ENCODE data around the gene SNAI1.

The SNAI1 gene

DNA sequence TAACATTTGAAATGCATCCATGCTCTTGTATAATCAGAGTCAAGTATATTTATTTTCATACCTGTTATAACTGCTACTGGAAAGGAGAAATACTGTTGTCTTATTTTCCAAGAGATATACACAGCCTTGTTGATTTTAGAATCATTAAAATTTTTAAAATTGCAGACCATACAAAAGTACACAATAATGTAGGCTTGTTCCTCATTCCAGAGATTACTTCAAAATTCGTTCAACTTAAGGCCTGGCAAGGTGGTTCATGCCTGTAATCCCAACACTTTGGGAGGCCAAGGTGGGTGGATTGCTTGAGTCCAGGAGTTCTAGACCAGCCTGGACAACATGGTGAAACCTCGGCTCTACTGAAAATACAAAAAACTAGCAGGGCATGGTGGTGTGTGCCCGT lies 40.5 kb upstream of the SNAI1 start:
- TF ChIP-seq, protein P1, sequence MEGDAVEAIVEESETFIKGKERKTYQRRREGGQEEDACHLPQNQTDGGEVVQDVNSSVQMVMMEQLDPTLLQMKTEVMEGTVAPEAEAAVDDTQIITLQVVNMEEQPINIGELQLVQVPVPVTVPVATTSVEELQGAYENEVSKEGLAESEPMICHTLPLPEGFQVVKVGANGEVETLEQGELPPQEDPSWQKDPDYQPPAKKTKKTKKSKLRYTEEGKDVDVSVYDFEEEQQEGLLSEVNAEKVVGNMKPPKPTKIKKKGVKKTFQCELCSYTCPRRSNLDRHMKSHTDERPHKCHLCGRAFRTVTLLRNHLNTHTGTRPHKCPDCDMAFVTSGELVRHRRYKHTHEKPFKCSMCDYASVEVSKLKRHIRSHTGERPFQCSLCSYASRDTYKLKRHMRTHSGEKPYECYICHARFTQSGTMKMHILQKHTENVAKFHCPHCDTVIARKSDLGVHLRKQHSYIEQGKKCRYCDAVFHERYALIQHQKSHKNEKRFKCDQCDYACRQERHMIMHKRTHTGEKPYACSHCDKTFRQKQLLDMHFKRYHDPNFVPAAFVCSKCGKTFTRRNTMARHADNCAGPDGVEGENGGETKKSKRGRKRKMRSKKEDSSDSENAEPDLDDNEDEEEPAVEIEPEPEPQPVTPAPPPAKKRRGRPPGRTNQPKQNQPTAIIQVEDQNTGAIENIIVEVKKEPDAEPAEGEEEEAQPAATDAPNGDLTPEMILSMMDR (IDR thresholded peaks at IDR 0.05; ENCODE audit: low read depth, low read length): no peak

DNA sequence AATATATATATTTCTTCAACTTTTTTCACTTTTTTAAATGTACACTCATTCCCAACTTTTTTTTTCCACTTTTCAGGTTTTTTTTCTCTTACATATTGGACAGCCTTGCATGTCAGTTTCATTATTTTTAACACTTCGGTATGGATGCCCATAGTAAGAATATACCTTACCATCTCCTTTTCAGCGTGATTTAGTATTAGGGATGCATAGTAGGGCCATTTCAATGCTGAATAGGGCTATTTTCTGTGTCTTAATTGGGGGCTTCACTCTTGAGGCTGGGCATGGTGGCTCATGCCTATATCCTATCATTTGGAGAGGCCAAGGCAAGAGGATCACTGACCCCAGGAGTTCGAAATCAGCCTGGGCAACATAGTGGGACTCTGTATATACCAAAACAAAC lies 39.8 kb upstream of the SNAI1 start:
- TF ChIP-seq, protein P1 (IDR thresholded peaks at IDR 0.05; ENCODE audit: low read depth, low read length): no peak
- no peak overlapping the region for H3K4me3 ChIP-seq (ENCODE audit: low read depth, low read length)

More for the DNA sequence above, 40.5 kb upstream of the SNAI1 start:
- H3K4me3 ChIP-seq (ENCODE audit: low read depth, low read length): no peak overlapping the region

DNA sequence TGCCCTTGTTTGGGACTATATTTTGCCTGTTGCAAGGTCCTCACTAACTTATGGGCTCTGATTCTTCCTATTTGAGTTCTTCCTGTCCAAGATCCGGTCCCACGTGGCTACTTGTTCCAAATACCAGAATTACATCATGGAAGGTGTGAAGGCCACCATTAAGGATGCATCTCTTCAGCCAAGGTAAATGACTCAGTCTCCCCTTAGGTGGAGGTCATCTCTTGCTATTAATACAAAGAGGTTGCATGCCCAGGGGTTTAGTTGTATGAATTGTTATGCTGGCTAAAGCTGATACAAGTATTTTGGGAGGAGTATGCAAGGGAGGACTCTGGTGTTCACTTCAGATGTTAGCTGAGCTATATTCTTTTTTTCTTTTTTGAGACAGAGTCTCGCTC lies 37.5 kb upstream of the SNAI1 start:
- TF ChIP-seq, protein P1 (IDR thresholded peaks at IDR 0.05; ENCODE audit: low read depth, low read length): no peak
- H3K4me3 ChIP-seq (ENCODE audit: low read depth, low read length): no peak overlapping the region

DNA sequence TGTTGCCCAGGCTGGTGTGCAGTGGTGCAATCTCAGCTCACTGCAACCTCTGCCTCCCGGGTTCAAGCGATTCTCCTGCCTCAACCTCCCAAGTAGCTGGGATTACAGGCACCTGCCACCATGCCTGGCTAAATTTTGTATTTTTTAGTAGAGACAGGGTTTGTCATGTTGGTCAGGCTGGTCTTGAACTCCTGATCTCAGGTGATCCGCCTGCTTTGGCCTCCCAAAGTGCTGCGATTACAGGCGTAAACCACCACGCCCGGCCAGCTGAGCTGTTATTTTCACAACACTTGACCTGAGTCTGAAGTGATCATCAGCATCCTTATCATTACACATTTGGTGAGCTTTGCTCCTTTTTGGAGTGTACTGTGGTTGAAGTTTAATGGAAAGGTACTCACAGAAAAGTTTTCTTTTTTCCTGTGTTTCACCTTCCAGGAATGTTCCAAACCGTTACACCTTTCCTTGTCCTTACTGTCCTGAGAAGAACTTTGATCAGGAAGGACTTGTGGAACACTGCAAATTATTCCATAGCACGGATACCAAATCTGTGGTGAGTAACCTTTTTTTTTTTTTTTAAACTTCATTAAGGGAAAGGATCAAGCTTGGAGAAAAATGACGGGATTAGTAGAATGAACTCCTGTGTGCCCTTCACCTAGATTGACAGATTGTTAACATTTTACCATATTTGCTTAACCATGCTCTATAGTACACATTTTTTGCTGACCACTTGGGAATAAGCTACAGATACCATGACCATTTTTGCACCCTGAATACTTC lies 36.9 kb upstream of the SNAI1 start:
- no peak overlapping the region for H3K4me3 ChIP-seq (ENCODE audit: low read depth, low read length)
- TF ChIP-seq, protein P1 (IDR thresholded peaks at IDR 0.05; ENCODE audit: low read depth, low read length): no peak

DNA sequence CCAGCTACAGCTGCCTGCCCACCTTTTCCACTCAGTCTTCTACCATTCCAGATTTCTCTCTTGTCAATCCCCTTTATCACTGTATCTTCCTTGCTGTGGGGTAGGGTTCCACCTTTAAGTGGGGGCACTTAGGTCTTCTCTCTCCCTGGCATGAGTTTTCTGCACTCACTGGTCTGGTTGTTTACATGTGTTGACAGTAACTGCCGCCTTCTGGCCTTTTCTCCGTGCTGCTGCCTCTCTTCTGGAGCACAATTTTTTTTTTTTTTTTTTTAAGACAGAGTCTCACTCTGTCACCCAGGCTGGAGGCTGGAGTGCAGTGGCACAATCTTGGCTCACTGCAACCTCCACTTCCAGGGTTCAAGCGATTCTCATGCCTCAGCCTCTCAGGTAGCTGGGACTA lies 34.6 kb upstream of the SNAI1 start:
- no peak overlapping the region for H3K4me3 ChIP-seq (ENCODE audit: low read depth, low read length)
- TF ChIP-seq, protein P1 (IDR thresholded peaks at IDR 0.05; ENCODE audit: low read depth, low read length): no peak

DNA sequence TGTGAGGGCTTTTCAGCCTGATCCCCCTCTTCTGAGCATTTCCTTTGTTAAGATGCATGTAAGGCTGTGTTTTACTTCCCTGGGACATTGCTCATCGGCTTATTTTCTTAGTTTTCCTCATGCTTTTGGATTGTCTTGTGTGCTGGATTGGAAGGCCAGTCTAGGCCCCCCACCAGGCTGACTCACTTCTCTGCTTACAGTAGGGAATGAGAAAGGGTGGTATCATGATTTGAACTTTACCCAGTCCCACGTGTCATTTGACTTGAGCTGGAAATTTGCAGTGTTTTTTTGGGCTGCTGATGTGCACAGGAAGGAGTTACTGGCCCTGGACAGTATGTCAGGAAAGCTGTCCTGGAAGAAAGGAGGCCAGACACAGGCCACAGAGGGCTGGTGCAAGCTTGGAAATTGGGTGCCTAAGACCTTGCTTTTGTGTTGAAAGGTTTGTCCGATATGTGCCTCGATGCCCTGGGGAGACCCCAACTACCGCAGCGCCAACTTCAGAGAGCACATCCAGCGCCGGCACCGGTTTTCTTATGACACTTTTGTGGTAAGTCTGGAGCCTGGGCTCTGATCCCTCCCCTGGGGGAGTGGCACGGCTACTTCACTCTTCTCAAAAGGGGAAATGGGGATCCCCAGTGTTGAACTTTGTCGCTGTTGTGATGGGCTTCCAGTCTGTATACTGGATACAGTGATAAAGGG lies 33.8 kb upstream of the SNAI1 start:
- peak overlapping the region; percentile 17; the same call in 1 of the 2 replicates for H3K4me3 ChIP-seq (ENCODE audit: low read depth, low read length)
- TF ChIP-seq, protein P1 (IDR thresholded peaks at IDR 0.05; ENCODE audit: low read depth, low read length): no peak

DNA sequence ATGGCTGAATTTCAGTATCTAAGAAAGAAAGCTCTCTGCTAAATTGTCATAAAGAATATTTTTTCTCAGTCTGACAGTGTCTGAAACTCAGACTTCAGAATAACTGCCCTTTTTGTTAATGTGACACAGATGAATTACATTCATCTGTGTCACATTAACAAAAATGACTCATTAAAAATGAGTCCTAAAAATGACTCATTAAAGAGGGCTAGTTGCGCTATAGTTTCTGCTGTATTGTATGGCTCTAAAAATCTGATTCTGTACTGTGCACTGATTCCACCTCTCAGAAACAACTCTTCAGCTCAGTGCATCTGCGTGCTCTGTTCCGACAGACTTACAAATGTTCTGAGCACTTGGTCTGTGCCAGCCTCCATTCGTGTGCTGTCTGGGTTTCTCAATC lies 31.6 kb upstream of the SNAI1 start:
- H3K4me3 ChIP-seq (ENCODE audit: low read depth, low read length): no peak overlapping the region
- TF ChIP-seq, protein P1 (IDR thresholded peaks at IDR 0.05; ENCODE audit: low read depth, low read length): no peak
